Skeletal muscle satellite cell (primary cell): ENCODE measurements around the gene ASPRV1.

ENCODE experiments used
- H3K27me3 ChIP-seq: 2 replicates; pipeline ENCODE4 v1.7.0; 2013; ENCODE audit warnings: low read length; ENCODE audit not compliant: control insufficient read depth, insufficient read depth
- H3K36me3 ChIP-seq: 2 replicates; pipeline ENCODE4 v1.7.0; 2013; ENCODE audit warnings: mild to moderate bottlenecking, control low read depth, low read length; ENCODE audit not compliant: insufficient read depth
- H3K4me1 ChIP-seq: 2 replicates; pipeline ENCODE4 v1.7.0; 2013; ENCODE audit warnings: low read length; ENCODE audit not compliant: control insufficient read depth, insufficient read depth
- H3K4me2 ChIP-seq: 2 replicates; pipeline ENCODE4 v1.7.0; 2013; ENCODE audit warnings: mild to moderate bottlenecking, low read length
- H3K4me3 ChIP-seq: 2 replicates; pipeline ENCODE4 v1.7.0; 2013; ENCODE audit warnings: low read length
- H3K9ac ChIP-seq: 2 replicates; pipeline ENCODE4 v1.7.0; 2013; ENCODE audit warnings: mild to moderate bottlenecking, low read depth, low read length, moderate library complexity
- H3K9me3 ChIP-seq: replicated peaks from 2 replicates; pipeline ENCODE4 v1.7.0; 2013; ENCODE audit warnings: mild to moderate bottlenecking, control low read depth, low read length

Gene ASPRV1

DNA sequence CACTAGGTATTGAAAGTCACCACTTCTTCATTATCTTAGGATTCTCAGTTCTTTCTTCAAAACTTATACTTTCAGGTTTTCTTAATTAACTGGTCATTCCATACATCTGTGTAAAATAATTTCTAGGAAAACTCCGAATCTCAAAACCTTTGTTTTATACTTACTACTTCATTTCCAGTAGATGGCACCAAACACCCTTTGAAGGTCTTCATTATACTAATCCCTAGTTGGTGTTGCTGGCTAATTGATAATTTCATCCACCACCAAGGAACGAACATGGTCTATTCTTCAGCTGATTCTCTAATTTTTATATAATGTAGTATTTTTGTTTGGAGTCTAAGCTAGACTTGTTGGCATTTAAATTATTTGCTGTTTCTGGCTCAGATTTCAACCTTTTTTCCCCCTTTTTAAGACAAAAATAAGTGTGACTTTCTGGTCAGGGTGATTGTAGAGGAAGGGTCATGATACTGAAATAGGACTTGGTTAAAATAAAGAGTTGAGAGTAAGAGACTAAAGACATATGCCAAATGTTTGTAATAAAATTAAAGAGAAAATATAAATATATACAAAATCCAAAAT, 49.4 kb downstream of the ASPRV1 start:
- Histone ChIP-seq H3K9me3 (no peaks in the 10 kb centered on the region), H3K4me3 (no peak overlapping the region), H3K36me3 (peaks cover 22% of the 10 kb centered on the region), H3K4me1 (peaks cover 8% of the 10 kb centered on the region), H3K4me2 (no peak overlapping the region), H3K9ac (no peak overlapping the region), H3K27me3 (no peaks in the 10 kb centered on the region)
